Loucy (cell line): Measurements from ENCODE around the gene S100A11.

ENCODE experiments used
- H2AFZ ChIP-seq: fragments of 200-600 bp; sonication (generic); 2 replicates; pipeline ENCODE4 v1.6.0; 2016; ENCODE audit warnings: antibody characterized with exemption, mild to moderate bottlenecking, low read length, moderate library complexity
- H3F3A ChIP-seq: fragments of 200-600 bp; 2 replicates; pipeline ENCODE4 v1.6.0; 2016; ENCODE audit warnings: antibody characterized with exemption, low read depth, mild to moderate bottlenecking
- H3K27me3 ChIP-seq: fragments of 200-600 bp; sonication (generic); 2 replicates; pipeline ENCODE4 v1.6.1; 2014; ENCODE audit warnings: low read length, mild to moderate bottlenecking; ENCODE audit not compliant: insufficient read depth, poor library complexity, severe bottlenecking
- H3K36me3 ChIP-seq: fragments of 200-600 bp; sonication (generic); 2 replicates; pipeline ENCODE4 v1.6.1; 2016; ENCODE audit warnings: low read length; ENCODE audit not compliant: insufficient read depth
- H3K4me1 ChIP-seq: fragments of 200-600 bp; sonication (generic); 2 replicates; pipeline ENCODE4 v1.5.1; 2014; ENCODE audit warnings: low read length, mild to moderate bottlenecking; ENCODE audit not compliant: insufficient read depth, poor library complexity, severe bottlenecking
- H3K4me2 ChIP-seq: fragments of 200-600 bp; sonication (generic); 2 replicates; pipeline ENCODE4 v1.6.0; 2014; ENCODE audit warnings: antibody characterized with exemption, low read length, low read depth, mild to moderate bottlenecking; ENCODE audit not compliant: poor library complexity, severe bottlenecking
- H3K4me3 ChIP-seq: fragments of 200-600 bp; sonication (generic); 2 replicates; pipeline ENCODE4 v1.5.1; 2014; ENCODE audit warnings: low read length, mild to moderate bottlenecking, mixed read lengths; ENCODE audit not compliant: poor library complexity, severe bottlenecking
- H3K79me2 ChIP-seq: fragments of 200-600 bp; sonication (generic); 2 replicates; pipeline ENCODE4 v1.6.1; 2014; ENCODE audit warnings: low read length; ENCODE audit not compliant: insufficient read depth
- H3K9ac ChIP-seq: fragments of 200-600 bp; sonication (generic); 2 replicates; pipeline ENCODE4 v1.6.0; 2014; ENCODE audit warnings: mild to moderate bottlenecking, low read depth, low read length, moderate library complexity; ENCODE audit not compliant: poor library complexity, severe bottlenecking
- H3K9me2 ChIP-seq: fragments of 200-600 bp; sonication (generic); replicated peaks from 2 replicates; pipeline ENCODE4 v1.6.1; 2016; ENCODE audit warnings: low read depth, low read length, mixed read lengths
- H3K9me3 ChIP-seq: fragments of 200-600 bp; sonication (generic); 2 replicates; pipeline ENCODE4 v1.6.1; 2014; ENCODE audit warnings: mild to moderate bottlenecking, antibody characterized with exemption, low read length, low read depth; ENCODE audit not compliant: insufficient read depth
- H4K20me1 ChIP-seq: fragments of 200-600 bp; sonication (generic); 2 replicates; pipeline ENCODE4 v1.6.0; 2014; ENCODE audit warnings: antibody characterized with exemption, low read length, mild to moderate bottlenecking; ENCODE audit not compliant: insufficient read depth, poor library complexity, severe bottlenecking
- CTCF ChIP-seq: fragments of 200-600 bp; sonication (generic); conservative IDR thresholded peaks from 2 replicates; pipeline ENCODE4 v1.5.1; 2014; ENCODE audit warnings: mild to moderate bottlenecking, antibody characterized with exemption, low read length
- EZH2phosphoT487 ChIP-seq: fragments of 200-600 bp; IDR thresholded peaks from 2 replicates; pipeline ENCODE4 v1.6.1; 2018; ENCODE audit warnings: antibody characterized with exemption, mild to moderate bottlenecking, moderate library complexity, borderline replicate concordance

Gene S100A11

GRCh38 chr1:152018537-152018936 lies 18.3 kb downstream of the S100A11 start:
- H3K9me2 ChIP-seq: no peaks in the 10 kb centered on the region
- no peak overlapping the region for H2AFZ ChIP-seq
- TF ChIP-seq CTCF (peak; percentile 65), EZH2phosphoT487 (no peak)
- no peaks in the 10 kb centered on the region for H3K36me3 ChIP-seq
- H3K4me2 ChIP-seq: no peak overlapping the region
- no peaks in the 10 kb centered on the region for H3K9me3 ChIP-seq
- peaks cover 4% of the 10 kb centered on the region for H3K4me1 ChIP-seq
- H3K4me3 ChIP-seq: no peak overlapping the region
- H3K27me3 ChIP-seq: no peaks in the 10 kb centered on the region
- H3K9ac ChIP-seq: no peak overlapping the region
- no peaks in the 10 kb centered on the region for H4K20me1 ChIP-seq
- no peaks in the 10 kb centered on the region for H3K79me2 ChIP-seq
- no peaks in the 10 kb centered on the region for H3F3A ChIP-seq

- H3K9me3 ChIP-seq: no peaks in the 10 kb centered on the region
- no peak overlapping the region for H3K9ac ChIP-seq
- no peak overlapping the region for H2AFZ ChIP-seq
- no peaks in the 10 kb centered on the region for H3K27me3 ChIP-seq
- H3K79me2 ChIP-seq: no peaks in the 10 kb centered on the region
- H3K4me3 ChIP-seq: no peak overlapping the region
- no peaks in the 10 kb centered on the region for H3K36me3 ChIP-seq
- peaks cover 4% of the 10 kb centered on the region for H3K4me1 ChIP-seq
- H3F3A ChIP-seq: no peaks in the 10 kb centered on the region
- H3K9me2 ChIP-seq: no peaks in the 10 kb centered on the region
- TF ChIP-seq CTCF (no peak), EZH2phosphoT487 (no peak)
- no peak overlapping the region for H3K4me2 ChIP-seq
- H4K20me1 ChIP-seq: no peaks in the 10 kb centered on the region
Observed at GRCh38 chr1:152015766-152016165, 21.0 kb downstream of the S100A11 start.

- Histone ChIP-seq H3K9me2 (no peaks in the 10 kb centered on the region), H3K9me3 (no peaks in the 10 kb centered on the region), H2AFZ (no peak overlapping the region), H3K4me3 (no peak overlapping the region), H3K79me2 (no peaks in the 10 kb centered on the region), H3K4me2 (no peak overlapping the region), H4K20me1 (no peaks in the 10 kb centered on the region), H3K4me1 (peaks cover 4% of the 10 kb centered on the region), H3F3A (no peaks in the 10 kb centered on the region), H3K36me3 (no peaks in the 10 kb centered on the region), H3K27me3 (no peaks in the 10 kb centered on the region), H3K9ac (no peak overlapping the region)
- TF ChIP-seq CTCF (no peak), EZH2phosphoT487 (no peak)
Observed at GRCh38 chr1:152014943-152015342, 21.9 kb downstream of the S100A11 start.
